Astrocyte of the spinal cord (primary cell): ENCODE results near the gene PRPF38A.

Source experiments
- DNase-seq: peaks from one replicate; pipeline ENCODE4 v3.0.0; 2011; ENCODE audit warnings: low read depth, low spot score
- H3K4me3 ChIP-seq: 2 replicates; pipeline ENCODE4 v1.5.1; 2011; ENCODE audit warnings: low read depth, mild to moderate bottlenecking, low read length, moderate library complexity
- CTCF ChIP-seq: IDR thresholded peaks from 2 replicates; pipeline ENCODE4 v1.5.1; 2012; ENCODE audit warnings: low read depth, mild to moderate bottlenecking, low read length, inconsistent platforms
- in situ Hi-C: cut with HindIII; loops from 2 replicates; pipeline ENCODE4 v1.10.0; 2017; ENCODE audit warnings: low sequenced_read_pairs

PRPF38A gene

GRCh38 chr1:52400131-52400530, 4.3 kb upstream of the PRPF38A start:
- no peak for DNase-seq
- in situ Hi-C loops: no loop called here
- H3K4me3 ChIP-seq: no peak overlapping the region
- no peak for TF ChIP-seq CTCF

GRCh38 chr1:52402860-52403240, 1.6 kb upstream of the PRPF38A start:
- TF ChIP-seq CTCF: no peak
- peak overlapping the region; percentile 72 for H3K4me3 ChIP-seq
- in situ Hi-C loops: no loop called here
- DNase-seq: no peak

GRCh38 chr1:52403566-52404115, 761 bp upstream of the PRPF38A start:
- H3K4me3 ChIP-seq: peak overlapping the region; percentile 72
- TF ChIP-seq CTCF: no peak
- in situ Hi-C loops: no loop called here
- DNase-seq: peak; percentile 76

- in situ Hi-C loops: no loop called here
- TF ChIP-seq CTCF: no peak
- no peak for DNase-seq
- peak overlapping the region; percentile 72 for H3K4me3 ChIP-seq
Measured at GRCh38 chr1:52404975-52405338, 555 bp downstream of the PRPF38A start.

GRCh38 chr1:52413410-52413989, 9.1 kb downstream of the PRPF38A start:
- in situ Hi-C loops: no loop called here
- no peak overlapping the region for H3K4me3 ChIP-seq
- DNase-seq: no peak
- no peak for TF ChIP-seq CTCF

GRCh38 chr1:52414942-52415341, 10.5 kb downstream of the PRPF38A start:
- no peak for TF ChIP-seq CTCF

More at GRCh38 chr1:52414942-52415341, 10.5 kb downstream of the PRPF38A start:
- in situ Hi-C loops: no loop called here
- no peak overlapping the region for H3K4me3 ChIP-seq
- DNase-seq: no peak
